HEK293 (cell line): ENCODE measurements around the gene ZNF692.

Experiments used
- CTCF ChIA-PET: fragments of 350-600 bp; formaldehyde crosslinking; extraction: SDS; loops from one replicate; lab custom pipeline; 2021; ENCODE audit warnings: antibody characterized with exemption; lab: Yijun Ruan, JAX
- POLR2A ChIA-PET: fragments of 300-600 bp; formaldehyde crosslinking; extraction: SDS; loops from one replicate; lab custom pipeline; 2020; ENCODE audit warnings: antibody characterized with exemption, inconsistent platforms; lab: Yijun Ruan, JAX
- H3K27ac ChIP-seq: fragments of 200-500 bp; sonication (Bioruptor generic); 2 replicates; pipeline ENCODE4 v1.5.1; 2014; ENCODE audit warnings: low read depth, low read length, control low read depth, inconsistent platforms; ENCODE audit errors: extremely low read depth
- H3K36me3 ChIP-seq, 2 experiments: fragments of 200-500 bp in 1 of 2; sonication (Bioruptor generic) in 1 of 2; 1 replicate in 1 of 2; 2 replicates in 1 of 2; pipeline ENCODE4 v1.5.1; 2014 to 2017; ENCODE audit warnings: inconsistent platforms in 2 of 2, low read length in 2 of 2; ENCODE audit not compliant: control insufficient read depth in 2 of 2, insufficient read depth in 1 of 2
- H3K4me1 ChIP-seq: fragments of 200-500 bp; sonication (Bioruptor generic); 2 replicates; pipeline ENCODE4 v1.5.1; 2014; ENCODE audit warnings: mild to moderate bottlenecking, low read length, inconsistent platforms; ENCODE audit not compliant: control insufficient read depth, insufficient read depth
- H3K4me3 ChIP-seq: 2 replicates; pipeline ENCODE4 v1.5.1; 2011; ENCODE audit warnings: low read depth, mild to moderate bottlenecking, control low read depth, low read length, moderate library complexity
- H3K9me3 ChIP-seq: fragments of 200-500 bp; sonication (Bioruptor generic); 2 replicates; pipeline ENCODE4 v1.5.1; 2014; ENCODE audit warnings: low read depth, low read length, inconsistent platforms; ENCODE audit not compliant: control insufficient read depth, insufficient read depth
- ATF2 ChIP-seq: fragments of 450-650 bp; formaldehyde crosslinking; IDR thresholded peaks from 2 replicates; pipeline ENCODE4 v1.5.1; 2016; ENCODE audit warnings: missing biosample characterization, missing genetic modification characterization, low read depth
- GLI2 ChIP-seq: fragments of 450-650 bp; formaldehyde crosslinking; IDR thresholded peaks from 2 replicates; pipeline ENCODE4; 2017; ENCODE audit warnings: missing biosample characterization, missing genetic modification characterization, low read depth, borderline replicate concordance
- HOXD13 ChIP-seq: sonication (generic); formaldehyde crosslinking; IDR thresholded peaks from 2 replicates; pipeline ENCODE4 v1.8.0; 2022; ENCODE audit warnings: missing genetic modification reagents, borderline replicate concordance
- KLF16 ChIP-seq: fragments of 450-650 bp; formaldehyde crosslinking; IDR thresholded peaks from 2 replicates; pipeline ENCODE4 v1.5.1; 2017; ENCODE audit warnings: missing biosample characterization, missing genetic modification characterization
- RBAK ChIP-seq: fragments of 450-650 bp; formaldehyde crosslinking; IDR thresholded peaks from 2 replicates; pipeline ENCODE4 v1.5.1; 2016; ENCODE audit warnings: missing biosample characterization, missing genetic modification characterization
- SCRT1 ChIP-seq: fragments of 450-650 bp; formaldehyde crosslinking; IDR thresholded peaks from 2 replicates; pipeline ENCODE4 v1.5.1; 2016; ENCODE audit warnings: missing biosample characterization, missing genetic modification characterization, borderline replicate concordance
- SP2 ChIP-seq: fragments of 450-650 bp; formaldehyde crosslinking; IDR thresholded peaks from 2 replicates; pipeline ENCODE4 v1.5.1; 2016; ENCODE audit warnings: missing biosample characterization, missing genetic modification characterization
- ZBTB1 ChIP-seq: fragments of 450-650 bp; formaldehyde crosslinking; IDR thresholded peaks from 2 replicates; pipeline ENCODE4 v1.5.1; 2016; ENCODE audit warnings: missing biosample characterization, missing genetic modification characterization
- ZBTB11 ChIP-seq: fragments of 450-650 bp; formaldehyde crosslinking; conservative IDR thresholded peaks from 2 replicates; pipeline ENCODE4 v1.5.1; 2016; ENCODE audit warnings: low read depth, missing biosample characterization, missing genetic modification characterization
- ZBTB17 ChIP-seq: fragments of 450-650 bp; formaldehyde crosslinking; IDR thresholded peaks from 2 replicates; pipeline ENCODE4 v1.5.1; 2016; ENCODE audit warnings: missing biosample characterization, missing genetic modification characterization
- ZBTB48 ChIP-seq: fragments of 450-650 bp; formaldehyde crosslinking; IDR thresholded peaks from 2 replicates; pipeline ENCODE4 v1.5.1; 2016; ENCODE audit warnings: missing biosample characterization, missing genetic modification characterization
- ZFHX2 ChIP-seq: fragments of 450-650 bp; formaldehyde crosslinking; conservative IDR thresholded peaks from 2 replicates; pipeline ENCODE4 v1.5.1; 2016; ENCODE audit warnings: missing biosample characterization, missing genetic modification characterization
- ZNF112 ChIP-seq: fragments of 450-650 bp; formaldehyde crosslinking; IDR thresholded peaks from 2 replicates; pipeline ENCODE4 v1.5.0; 2017; ENCODE audit warnings: missing biosample characterization, missing genetic modification characterization
- ZNF155 ChIP-seq: fragments of 450-650 bp; formaldehyde crosslinking; IDR thresholded peaks from 2 replicates; pipeline ENCODE4 v1.5.1; 2016; ENCODE audit warnings: missing biosample characterization, missing genetic modification characterization
- ZNF2 ChIP-seq: fragments of 450-650 bp; formaldehyde crosslinking; IDR thresholded peaks from 2 replicates; pipeline ENCODE4 v1.5.1; 2016; ENCODE audit warnings: missing biosample characterization, missing genetic modification characterization
- ZNF211 ChIP-seq: fragments of 450-650 bp; formaldehyde crosslinking; IDR thresholded peaks from 2 replicates; pipeline ENCODE4 v1.5.1; 2016; ENCODE audit warnings: low read depth, missing biosample characterization, missing genetic modification characterization
- ZNF292 ChIP-seq: fragments of 450-650 bp; formaldehyde crosslinking; IDR thresholded peaks from 2 replicates; pipeline ENCODE4 v1.5.1; 2016; ENCODE audit warnings: low read depth, missing biosample characterization, missing genetic modification characterization, borderline replicate concordance
- ZNF398 ChIP-seq: fragments of 450-650 bp; formaldehyde crosslinking; IDR thresholded peaks from 2 replicates; pipeline ENCODE4 v1.5.1; 2017; ENCODE audit warnings: missing biosample characterization, missing genetic modification characterization
- ZNF404 ChIP-seq: fragments of 450-650 bp; formaldehyde crosslinking; IDR thresholded peaks from 2 replicates; pipeline ENCODE4 v1.5.1; 2017; ENCODE audit warnings: missing biosample characterization, missing genetic modification characterization
- ZNF514 ChIP-seq: fragments of 450-650 bp; formaldehyde crosslinking; IDR thresholded peaks from 2 replicates; pipeline ENCODE4 v1.5.1; 2016; ENCODE audit warnings: missing biosample characterization, missing genetic modification characterization
- ZNF530 ChIP-seq: fragments of 450-650 bp; formaldehyde crosslinking; IDR thresholded peaks from 2 replicates; pipeline ENCODE4 v1.5.1; 2016; ENCODE audit warnings: low read depth, missing biosample characterization, missing genetic modification characterization
- ZNF645 ChIP-seq: fragments of 450-650 bp; formaldehyde crosslinking; IDR thresholded peaks from 2 replicates; pipeline ENCODE4; 2016; ENCODE audit warnings: missing biosample characterization, missing genetic modification characterization

Gene ZNF692

GRCh38 chr1:248820041-248820585, 38.8 kb downstream of the ZNF692 start:
- CTCF ChIA-PET: no interaction called here
- Histone ChIP-seq H3K9me3 (no peaks in the 10 kb centered on the region), H3K36me3 (peaks cover 0 to 69% of the 10 kb centered on the region in 2 experiments; a peak in 1 of 3 replicates), H3K27ac (no peak overlapping the region), H3K4me3 (no peak overlapping the region), H3K4me1 (no peaks in the 10 kb centered on the region)
- no peak for TF ChIP-seq ZNF112
- POLR2A ChIA-PET: no interaction called here

- no peaks in the 10 kb centered on the region for H3K9me3 ChIP-seq
- H3K36me3 ChIP-seq: peaks cover 0 to 73% of the 10 kb centered on the region in 2 experiments; a peak in 1 of 3 replicates
- ChIA-PET POLR2A (no interaction called here), CTCF (no interaction called here)
- TF ChIP-seq KLF16 (tag by site-specific recombination) (no peak), ZFHX2 (tag by site-specific recombination) (no peak), ZNF211 (tag by site-specific recombination) (no peak), ZNF530 (no peak), ATF2 (tag by site-specific recombination) (no peak), GLI2 (tag by site-specific recombination) (no peak)
- no peaks in the 10 kb centered on the region for H3K4me1 ChIP-seq
- no peak overlapping the region for H3K4me3 ChIP-seq
- H3K27ac ChIP-seq: no peak overlapping the region
Observed at GRCh38 chr1:248818505-248819374, 40.1 kb downstream of the ZNF692 start.

GRCh38 chr1:248817065-248817464, 41.8 kb downstream of the ZNF692 start:
- Histone ChIP-seq H3K27ac (no peak overlapping the region), H3K4me1 (no peaks in the 10 kb centered on the region), H3K36me3 (peaks cover 0 to 71% of the 10 kb centered on the region in 2 experiments; a peak in 1 of 3 replicates), H3K4me3 (no peak overlapping the region), H3K9me3 (no peaks in the 10 kb centered on the region)
- ChIA-PET POLR2A (no interaction called here), CTCF (no interaction called here)
- TF ChIP-seq ZNF2 (tag by site-specific recombination) (no peak), ZNF292 (no peak), ZBTB17 (tag by site-specific recombination) (no peak), ZBTB11 (no peak), SP2 (no peak), ZNF155 (tag by site-specific recombination) (no peak), RBAK (no peak), ZNF645 (tag by site-specific recombination) (no peak), HOXD13 (CRISPR knock-in tag) (no peak), SCRT1 (tag by site-specific recombination) (no peak), ZBTB48 (tag by site-specific recombination) (no peak), ZBTB1 (tag by site-specific recombination) (no peak), ZNF404 (no peak), ZNF398 (tag by site-specific recombination) (no peak), ZNF514 (tag by site-specific recombination) (no peak)
- TF ChIP-seq, all 188 proteins: peak for 0
